Astrocyte of the cerebellum (primary cell): ENCODE results near the gene AOX1.
A peak's percentile ranks its signal among the peaks of the same experiment; 100 is the strongest.
"Not testable (repeated sequence)": the region's sequence is repeated elsewhere in the genome, so short reads cannot be mapped to it uniquely, and the experiment has no call there.

ENCODE experiments used
- DNase-seq: peaks from one replicate; pipeline ENCODE4 v3.0.0-alpha.2; 2011; ENCODE audit warnings: low read depth
- H3K4me3 ChIP-seq: 2 replicates; pipeline ENCODE4 v1.5.1; 2011; ENCODE audit warnings: mild to moderate bottlenecking, low read depth, low read length, moderate library complexity
- CTCF ChIP-seq: IDR thresholded peaks from 2 replicates; pipeline ENCODE4 v1.5.1; 2012; ENCODE audit warnings: low read length, low read depth, moderate library complexity, mild to moderate bottlenecking; ENCODE audit errors: missing control alignments
- in situ Hi-C: cut with HindIII; loops from 2 replicates; pipeline ENCODE4 v1.10.0; 2017; ENCODE audit warnings: low sequenced_read_pairs

AOX1 gene

GRCh38 chr2:200708943-200709342, 123.1 kb downstream of the AOX1 start:
- no peak overlapping the region for H3K4me3 ChIP-seq
- TF ChIP-seq CTCF = no peak
- in situ Hi-C loops = no loop called here
- no peak for DNase-seq

- peak overlapping the region; percentile 24 for H3K4me3 ChIP-seq
- peak; percentile 84 for DNase-seq
- TF ChIP-seq CTCF = peak; percentile 86
- in situ Hi-C loops = no loop called here
Observed at GRCh38 chr2:200713003-200713703, 127.3 kb downstream of the AOX1 start.

- no peak for DNase-seq
- H3K4me3 ChIP-seq = no peak overlapping the region
- no peak for TF ChIP-seq CTCF
- in situ Hi-C loops = no loop called here
Observed at GRCh38 chr2:200713704-200714064, 127.9 kb downstream of the AOX1 start.

GRCh38 chr2:200715014-200715413, 129.2 kb downstream of the AOX1 start:
- in situ Hi-C loops, DNase-seq, H3K4me3 ChIP-seq: not testable (repeated sequence)

- H3K4me3 ChIP-seq = no peak overlapping the region
- no peak for TF ChIP-seq CTCF
- DNase-seq = no peak
- in situ Hi-C loops = no loop called here
Observed at GRCh38 chr2:200716386-200716785, 130.6 kb downstream of the AOX1 start.
